Measurements from ENCODE around the gene DNAL1. TPM values are rescaled to one million over a fixed set of nuclear protein-coding genes. Genes with fewer than 3 reads are reported as not detected.

Gene DNAL1
- total and polyA plus RNA-seq, 2 of the 13 experiments (the other 11 are each of a cell fraction or from before 2014, with no cell fraction given): 1.4 to 13.3 TPM

DNA sequence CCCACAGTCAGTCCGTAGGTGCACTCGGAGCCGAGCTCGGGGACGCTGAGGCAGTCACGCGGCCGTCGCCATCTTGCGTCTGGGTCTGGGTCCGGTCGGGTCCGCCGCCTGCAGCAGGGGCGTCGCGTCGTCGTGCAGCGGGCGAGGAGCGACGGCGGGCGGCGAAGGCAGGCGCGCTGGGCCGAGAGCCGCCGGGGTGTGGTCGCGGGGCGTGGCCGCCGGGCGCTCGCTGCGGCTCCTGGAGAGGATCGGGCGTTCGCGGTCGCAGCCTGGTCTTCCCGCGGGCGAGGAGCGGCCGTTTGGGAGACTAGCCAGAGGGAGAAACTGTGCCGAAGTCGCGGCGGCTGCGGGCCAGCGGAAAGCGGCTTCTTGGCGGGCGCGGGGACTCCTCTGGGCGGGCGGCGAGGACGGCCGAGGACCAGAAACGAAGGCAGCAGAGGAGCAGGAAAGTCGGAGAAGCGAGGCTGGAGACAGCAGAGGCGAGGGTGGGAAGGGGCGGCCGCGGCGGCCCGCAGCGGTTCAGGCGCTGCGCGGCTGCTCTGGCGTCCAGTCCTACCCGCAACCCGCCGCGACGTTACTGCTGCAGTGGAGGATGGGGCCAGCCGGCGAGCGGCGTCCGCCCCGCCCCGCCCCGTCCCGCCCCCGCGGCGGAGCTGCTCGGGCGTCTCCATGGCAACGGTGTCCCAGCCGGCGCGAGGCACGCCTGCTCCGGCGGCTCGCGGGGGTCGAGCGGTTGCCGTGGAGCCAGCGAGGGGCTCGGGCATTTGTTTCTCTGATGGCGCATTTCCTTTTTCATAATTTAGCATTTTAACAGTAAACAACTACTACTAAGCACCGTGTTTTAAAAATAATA lies 69.2 kb downstream of the DNAL1 start, which contains the start of gene PNMA1 (continued):
- TF ChIP-seq TBL1XR1 (IDR thresholded peaks at IDR 0.05; ENCODE audit: borderline replicate concordance, low read length, partially characterized antibody) (no peak), PAX8 (CRISPR knock-in tag; IDR thresholded peaks at IDR 0.05; ENCODE audit: borderline replicate concordance) (0 out of 2 replicates have a peak, but pooled peaks have one; percentile 1), ZNF678 (CRISPR knock-in tag; IDR thresholded peaks at IDR 0.05) (peak; percentile 87; the same call in 1 of the 2 replicates), ZNF567 (CRISPR knock-in tag; IDR thresholded peaks at IDR 0.05; ENCODE audit: borderline replicate concordance) (no peak), TSC22D2 (CRISPR knock-in tag; IDR thresholded peaks at IDR 0.05; ENCODE audit: borderline replicate concordance) (no peak), FIP1L1 (IDR thresholded peaks at IDR 0.05; ENCODE audit: borderline replicate concordance, insufficient read depth, low read depth, low read length) (no peak), ZNF564 (CRISPR knock-in tag; IDR thresholded peaks at IDR 0.05) (peak; percentile 77; the same call in 1 of the 2 replicates), ZNF558 (CRISPR knock-in tag; IDR thresholded peaks at IDR 0.05; ENCODE audit: borderline replicate concordance) (no peak), ZFAT (CRISPR knock-in tag; conservative IDR thresholded peaks at IDR 0.05) (no peak), MBNL3 (CRISPR knock-in tag; conservative IDR thresholded peaks at IDR 0.05) (no peak), ZNF737 (CRISPR knock-in tag; IDR thresholded peaks at IDR 0.05; ENCODE audit: borderline replicate concordance) (no peak), REL (CRISPR knock-in tag; conservative IDR thresholded peaks at IDR 0.05) (0 out of 2 replicates have a peak, but pooled peaks have one; percentile 51), ZNF367 (CRISPR knock-in tag; IDR thresholded peaks at IDR 0.05; ENCODE audit: borderline replicate concordance) (no peak), SSRP1 (CRISPR knock-in tag; IDR thresholded peaks at IDR 0.05) (0 out of 2 replicates have a peak, but pooled peaks have one; percentile 11), NR1H2 (CRISPR knock-in tag; IDR thresholded peaks at IDR 0.05; ENCODE audit: borderline replicate concordance, low read depth) (no peak), GATAD2A (CRISPR knock-in tag; IDR thresholded peaks at IDR 0.05) (no peak)
- TF ChIP-seq, protein P1, sequence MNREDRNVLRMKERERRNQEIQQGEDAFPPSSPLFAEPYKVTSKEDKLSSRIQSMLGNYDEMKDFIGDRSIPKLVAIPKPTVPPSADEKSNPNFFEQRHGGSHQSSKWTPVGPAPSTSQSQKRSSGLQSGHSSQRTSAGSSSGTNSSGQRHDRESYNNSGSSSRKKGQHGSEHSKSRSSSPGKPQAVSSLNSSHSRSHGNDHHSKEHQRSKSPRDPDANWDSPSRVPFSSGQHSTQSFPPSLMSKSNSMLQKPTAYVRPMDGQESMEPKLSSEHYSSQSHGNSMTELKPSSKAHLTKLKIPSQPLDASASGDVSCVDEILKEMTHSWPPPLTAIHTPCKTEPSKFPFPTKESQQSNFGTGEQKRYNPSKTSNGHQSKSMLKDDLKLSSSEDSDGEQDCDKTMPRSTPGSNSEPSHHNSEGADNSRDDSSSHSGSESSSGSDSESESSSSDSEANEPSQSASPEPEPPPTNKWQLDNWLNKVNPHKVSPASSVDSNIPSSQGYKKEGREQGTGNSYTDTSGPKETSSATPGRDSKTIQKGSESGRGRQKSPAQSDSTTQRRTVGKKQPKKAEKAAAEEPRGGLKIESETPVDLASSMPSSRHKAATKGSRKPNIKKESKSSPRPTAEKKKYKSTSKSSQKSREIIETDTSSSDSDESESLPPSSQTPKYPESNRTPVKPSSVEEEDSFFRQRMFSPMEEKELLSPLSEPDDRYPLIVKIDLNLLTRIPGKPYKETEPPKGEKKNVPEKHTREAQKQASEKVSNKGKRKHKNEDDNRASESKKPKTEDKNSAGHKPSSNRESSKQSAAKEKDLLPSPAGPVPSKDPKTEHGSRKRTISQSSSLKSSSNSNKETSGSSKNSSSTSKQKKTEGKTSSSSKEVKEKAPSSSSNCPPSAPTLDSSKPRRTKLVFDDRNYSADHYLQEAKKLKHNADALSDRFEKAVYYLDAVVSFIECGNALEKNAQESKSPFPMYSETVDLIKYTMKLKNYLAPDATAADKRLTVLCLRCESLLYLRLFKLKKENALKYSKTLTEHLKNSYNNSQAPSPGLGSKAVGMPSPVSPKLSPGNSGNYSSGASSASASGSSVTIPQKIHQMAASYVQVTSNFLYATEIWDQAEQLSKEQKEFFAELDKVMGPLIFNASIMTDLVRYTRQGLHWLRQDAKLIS (CRISPR knock-in tag; IDR thresholded peaks at IDR 0.05): no peak
- TF ChIP-seq, protein P2, sequence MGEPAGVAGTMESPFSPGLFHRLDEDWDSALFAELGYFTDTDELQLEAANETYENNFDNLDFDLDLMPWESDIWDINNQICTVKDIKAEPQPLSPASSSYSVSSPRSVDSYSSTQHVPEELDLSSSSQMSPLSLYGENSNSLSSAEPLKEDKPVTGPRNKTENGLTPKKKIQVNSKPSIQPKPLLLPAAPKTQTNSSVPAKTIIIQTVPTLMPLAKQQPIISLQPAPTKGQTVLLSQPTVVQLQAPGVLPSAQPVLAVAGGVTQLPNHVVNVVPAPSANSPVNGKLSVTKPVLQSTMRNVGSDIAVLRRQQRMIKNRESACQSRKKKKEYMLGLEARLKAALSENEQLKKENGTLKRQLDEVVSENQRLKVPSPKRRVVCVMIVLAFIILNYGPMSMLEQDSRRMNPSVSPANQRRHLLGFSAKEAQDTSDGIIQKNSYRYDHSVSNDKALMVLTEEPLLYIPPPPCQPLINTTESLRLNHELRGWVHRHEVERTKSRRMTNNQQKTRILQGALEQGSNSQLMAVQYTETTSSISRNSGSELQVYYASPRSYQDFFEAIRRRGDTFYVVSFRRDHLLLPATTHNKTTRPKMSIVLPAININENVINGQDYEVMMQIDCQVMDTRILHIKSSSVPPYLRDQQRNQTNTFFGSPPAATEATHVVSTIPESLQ (CRISPR knock-in tag; conservative IDR thresholded peaks at IDR 0.05): no peak
- TF ChIP-seq, protein P3, sequence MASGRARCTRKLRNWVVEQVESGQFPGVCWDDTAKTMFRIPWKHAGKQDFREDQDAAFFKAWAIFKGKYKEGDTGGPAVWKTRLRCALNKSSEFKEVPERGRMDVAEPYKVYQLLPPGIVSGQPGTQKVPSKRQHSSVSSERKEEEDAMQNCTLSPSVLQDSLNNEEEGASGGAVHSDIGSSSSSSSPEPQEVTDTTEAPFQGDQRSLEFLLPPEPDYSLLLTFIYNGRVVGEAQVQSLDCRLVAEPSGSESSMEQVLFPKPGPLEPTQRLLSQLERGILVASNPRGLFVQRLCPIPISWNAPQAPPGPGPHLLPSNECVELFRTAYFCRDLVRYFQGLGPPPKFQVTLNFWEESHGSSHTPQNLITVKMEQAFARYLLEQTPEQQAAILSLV (CRISPR knock-in tag; IDR thresholded peaks at IDR 0.05; ENCODE audit: borderline replicate concordance): peak; percentile 42; the same call in 1 of the 2 replicates
- TF ChIP-seq, protein P4, sequence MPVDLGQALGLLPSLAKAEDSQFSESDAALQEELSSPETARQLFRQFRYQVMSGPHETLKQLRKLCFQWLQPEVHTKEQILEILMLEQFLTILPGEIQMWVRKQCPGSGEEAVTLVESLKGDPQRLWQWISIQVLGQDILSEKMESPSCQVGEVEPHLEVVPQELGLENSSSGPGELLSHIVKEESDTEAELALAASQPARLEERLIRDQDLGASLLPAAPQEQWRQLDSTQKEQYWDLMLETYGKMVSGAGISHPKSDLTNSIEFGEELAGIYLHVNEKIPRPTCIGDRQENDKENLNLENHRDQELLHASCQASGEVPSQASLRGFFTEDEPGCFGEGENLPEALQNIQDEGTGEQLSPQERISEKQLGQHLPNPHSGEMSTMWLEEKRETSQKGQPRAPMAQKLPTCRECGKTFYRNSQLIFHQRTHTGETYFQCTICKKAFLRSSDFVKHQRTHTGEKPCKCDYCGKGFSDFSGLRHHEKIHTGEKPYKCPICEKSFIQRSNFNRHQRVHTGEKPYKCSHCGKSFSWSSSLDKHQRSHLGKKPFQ (CRISPR knock-in tag; IDR thresholded peaks at IDR 0.05; ENCODE audit: insufficient replicate concordance): no peak

All from HepG2 (cell line).